GM23338 (cell line): Measurements from ENCODE around the gene CSKMT. TPM values are rescaled to one million over a fixed set of nuclear protein-coding genes. Genes with fewer than 3 reads are reported as not detected.
"Not testable (repeated sequence)": the region's sequence is repeated elsewhere in the genome, so short reads cannot be mapped to it uniquely, and the experiment has no call there.

Experiments
- ATAC-seq: fragments of 200-7000 bp; cut with Tn5 transposase; 3 replicates; pipeline ENCODE4 v1.9.1; 2020
- DNase-seq: peaks from one replicate; pipeline ENCODE4 v3.0.0-alpha.2; 2015; ENCODE audit warnings: low spot score
- H2AFZ ChIP-seq: fragments of 200-600 bp; sonication (generic); 2 replicates; pipeline ENCODE4 v1.8.0; 2016; ENCODE audit warnings: antibody characterized with exemption, mild to moderate bottlenecking, moderate library complexity
- H3F3A ChIP-seq: fragments of 200-600 bp; sonication (generic); replicated peaks from 2 replicates; pipeline ENCODE4 v1.8.0; 2017; ENCODE audit warnings: antibody characterized with exemption, mixed run types, low read depth
- H3K27ac ChIP-seq: fragments of 200-600 bp; sonication (generic); 2 replicates; pipeline ENCODE4 v1.6.1; 2016; ENCODE audit warnings: low read depth
- H3K27me3 ChIP-seq: fragments of 200-600 bp; sonication (generic); 2 replicates; pipeline ENCODE4 v1.8.0; 2016; ENCODE audit warnings: mild to moderate bottlenecking, mixed run types, moderate library complexity; ENCODE audit not compliant: insufficient read depth
- H3K36me3 ChIP-seq: fragments of 200-600 bp; sonication (generic); 2 replicates; pipeline ENCODE4 v1.8.0; 2016; ENCODE audit warnings: mild to moderate bottlenecking; ENCODE audit not compliant: insufficient read depth
- H3K4me1 ChIP-seq: fragments of 200-600 bp; sonication (generic); 2 replicates; pipeline ENCODE4 v1.8.0; 2016; ENCODE audit warnings: mild to moderate bottlenecking, moderate library complexity; ENCODE audit not compliant: insufficient read depth
- H3K4me2 ChIP-seq: fragments of 200-600 bp; sonication (generic); 2 replicates; pipeline ENCODE4 v1.7.1; 2017; ENCODE audit warnings: mixed run types
- H3K4me3 ChIP-seq: fragments of 200-600 bp; sonication (generic); 2 replicates; pipeline ENCODE4 v1.6.1; 2016; ENCODE audit warnings: mixed run types
- H3K79me2 ChIP-seq: fragments of 200-600 bp; sonication (generic); replicated peaks from 2 replicates; pipeline ENCODE4 v1.8.0; 2017; ENCODE audit warnings: mild to moderate bottlenecking; ENCODE audit not compliant: insufficient read depth
- H3K9me2 ChIP-seq: fragments of 200-600 bp; sonication (generic); 2 replicates; pipeline ENCODE4 v1.8.0; 2017; ENCODE audit not compliant: insufficient read depth
- H4K20me1 ChIP-seq: fragments of 200-600 bp; sonication (generic); replicated peaks from 2 replicates; pipeline ENCODE4 v1.8.0; 2017; ENCODE audit warnings: mild to moderate bottlenecking; ENCODE audit not compliant: insufficient read depth
- H3K27ac Mint-ChIP-seq: 2 replicates; pipeline ENCODE4 v1.8.0; 2020; ENCODE audit warnings: inconsistent platforms, mild to moderate bottlenecking, moderate library complexity, mixed read lengths
- H3K27me3 Mint-ChIP-seq: 3 replicates; pipeline ENCODE4 v1.8.0; 2022; ENCODE audit warnings: low read depth, mild to moderate bottlenecking, moderate library complexity, mixed read lengths, inconsistent platforms; ENCODE audit not compliant: insufficient read depth, poor library complexity
- H3K36me3 Mint-ChIP-seq: 3 replicates; pipeline ENCODE4 v1.8.0; 2021; ENCODE audit warnings: low read depth, mild to moderate bottlenecking, inconsistent platforms, moderate library complexity, mixed read lengths
- H3K4me1 Mint-ChIP-seq: 3 replicates; pipeline ENCODE4 v1.8.0; 2020; ENCODE audit warnings: mild to moderate bottlenecking, inconsistent platforms, mixed read lengths
- H3K4me3 Mint-ChIP-seq: 3 replicates; pipeline ENCODE4 v1.8.0; 2021; ENCODE audit warnings: moderate library complexity, mild to moderate bottlenecking, inconsistent platforms, mixed read lengths
- H3K9me3 Mint-ChIP-seq: 3 replicates; pipeline ENCODE4 v1.8.0; 2020; ENCODE audit warnings: moderate library complexity, mild to moderate bottlenecking, inconsistent platforms, mixed read lengths
- CREB1 ChIP-seq: fragments of 250-450 bp; sonication (Bioruptor Pico); IDR thresholded peaks from 2 replicates; pipeline ENCODE4 v1.5.0; 2020; ENCODE audit warnings: low read depth, mild to moderate bottlenecking, moderate library complexity
- ETS1 ChIP-seq: IDR thresholded peaks from 2 replicates; pipeline ENCODE4 v1.6.1; 2016; ENCODE audit warnings: antibody characterized with exemption
- EZH2 ChIP-seq: fragments of 200-600 bp; sonication (generic); IDR thresholded peaks from one replicate; pipeline ENCODE4 v1.8.0; 2017; ENCODE audit warnings: antibody characterized with exemption, mild to moderate bottlenecking, low read depth; ENCODE audit not compliant: unreplicated experiment
- EZH2phosphoT487 ChIP-seq: fragments of 200-600 bp; sonication (generic); IDR thresholded peaks from one replicate; pipeline ENCODE4 v1.8.1; 2018; ENCODE audit warnings: antibody characterized with exemption; ENCODE audit not compliant: unreplicated experiment
- JUNB ChIP-seq: IDR thresholded peaks from one replicate; pipeline ENCODE4 v1.6.1; 2016; ENCODE audit warnings: antibody characterized with exemption; ENCODE audit not compliant: unreplicated experiment
- NANOG ChIP-seq: IDR thresholded peaks from 2 replicates; pipeline ENCODE4 v1.6.1; 2016; ENCODE audit warnings: antibody characterized with exemption, borderline replicate concordance
- REST ChIP-seq: IDR thresholded peaks from one replicate; pipeline ENCODE4 v1.6.1; 2018; ENCODE audit warnings: antibody characterized with exemption; ENCODE audit not compliant: unreplicated experiment
- STAT1 ChIP-seq: IDR thresholded peaks from one replicate; pipeline ENCODE4 v1.6.1; 2016; ENCODE audit warnings: antibody characterized with exemption; ENCODE audit not compliant: unreplicated experiment
- ZNF114 ChIP-seq: fragments of 250-450 bp; sonication (Bioruptor Pico); IDR thresholded peaks from 2 replicates; pipeline ENCODE4 v1.5.0; 2020; ENCODE audit warnings: mild to moderate bottlenecking, moderate library complexity
- ZNF331 ChIP-seq: fragments of 250-450 bp; sonication (Bioruptor Pico); IDR thresholded peaks from 2 replicates; pipeline ENCODE4 v1.5.0; 2020; ENCODE audit warnings: low read depth, mild to moderate bottlenecking, moderate library complexity
- polyA plus RNA-seq: library from polyadenylated mRNA; unstranded; fragments of >200 nt; fragmentation: Nextera tagmentation; extraction: Ambion mirVana; gene quantifications from 2 replicates; pipeline ENCODE4 v1.2.1, GENCODE V29; 2016
- total RNA-seq: library from RNA; depleted of rRNA; stranded (reverse); fragments of >200 nt; shearing (Covaris generic); gene quantifications from 2 replicates; pipeline ENCODE4 v1.2.3, GENCODE V29; 2014

The CSKMT gene
- total and polyA plus RNA-seq, 2 experiments from 2014 or later, result 8.0 to 25.6 TPM

GRCh38 chr11:62616957-62617356 is 48.2 kb upstream of the CSKMT start:
- H3K27me3 ChIP-seq, H3K9me2 ChIP-seq, H4K20me1 ChIP-seq, H3K4me2 ChIP-seq, H3K79me2 ChIP-seq, H3K27me3 Mint-ChIP-seq, H3K36me3 ChIP-seq, H3K9me3 Mint-ChIP-seq, DNase-seq, H3K4me3 Mint-ChIP-seq, H3K4me3 ChIP-seq, ATAC-seq, H2AFZ ChIP-seq, H3K27ac ChIP-seq, H3K27ac Mint-ChIP-seq: not testable (repeated sequence)
- Histone ChIP-seq H3F3A (peaks cover 21% of the 10 kb centered on the region), H3K4me1 (peaks cover 12% of the 10 kb centered on the region)
- H3K4me1 Mint-ChIP-seq, result peaks cover 26% of the 10 kb centered on the region
- peaks cover 14% of the 10 kb centered on the region for H3K36me3 Mint-ChIP-seq

GRCh38 chr11:62621027-62621566 is 44.0 kb upstream of the CSKMT start:
- peak overlapping the region; percentile 90 for H3K4me2 ChIP-seq
- H4K20me1 ChIP-seq, result no peaks in the 10 kb centered on the region
- H3K27ac Mint-ChIP-seq, result peak overlapping the region; percentile 88
- peak overlapping the region; percentile 87 for H3K4me3 ChIP-seq
- TF ChIP-seq ZNF114 (CRISPR knock-in tag), result no peak
- TF ChIP-seq ETS1, result no peak
- TF ChIP-seq EZH2phosphoT487, result no peak
- no peak for TF ChIP-seq JUNB
- no peak for TF ChIP-seq NANOG
- no peak for TF ChIP-seq STAT1
- no peak for TF ChIP-seq REST
- no peak for TF ChIP-seq CREB1 (CRISPR knock-in tag)
- no peak for TF ChIP-seq EZH2
- TF ChIP-seq ZNF331 (CRISPR knock-in tag), result no peak
- ATAC-seq, result no peak
- H3K79me2 ChIP-seq, result peaks cover 8% of the 10 kb centered on the region; the same call in 1 of the 2 replicates
- no peak for DNase-seq
- peaks cover 35% of the 10 kb centered on the region for H3F3A ChIP-seq
- H3K4me1 Mint-ChIP-seq, result peaks cover 16% of the 10 kb centered on the region
- H3K36me3 Mint-ChIP-seq, result peaks cover 26% of the 10 kb centered on the region
- peaks cover 12% of the 10 kb centered on the region for H3K4me1 ChIP-seq
- H3K4me3 Mint-ChIP-seq, result peak overlapping the region; percentile 94
- H3K27me3 Mint-ChIP-seq, result peaks cover 9% of the 10 kb centered on the region
- H3K27ac ChIP-seq, result peak overlapping the region; percentile 80
- peaks cover 12% of the 10 kb centered on the region for H3K36me3 ChIP-seq
- peak overlapping the region; percentile 38 for H2AFZ ChIP-seq
- H3K9me3 Mint-ChIP-seq, result no peaks in the 10 kb centered on the region
- H3K9me2 ChIP-seq, result no peaks in the 10 kb centered on the region
- no peaks in the 10 kb centered on the region for H3K27me3 ChIP-seq
